ENCODE data around the gene ANXA8L1.
"Not testable (repeated sequence)": the region's sequence is repeated elsewhere in the genome, so short reads cannot be mapped to it uniquely, and the experiment has no call there.

Gene ANXA8L1, protein sequence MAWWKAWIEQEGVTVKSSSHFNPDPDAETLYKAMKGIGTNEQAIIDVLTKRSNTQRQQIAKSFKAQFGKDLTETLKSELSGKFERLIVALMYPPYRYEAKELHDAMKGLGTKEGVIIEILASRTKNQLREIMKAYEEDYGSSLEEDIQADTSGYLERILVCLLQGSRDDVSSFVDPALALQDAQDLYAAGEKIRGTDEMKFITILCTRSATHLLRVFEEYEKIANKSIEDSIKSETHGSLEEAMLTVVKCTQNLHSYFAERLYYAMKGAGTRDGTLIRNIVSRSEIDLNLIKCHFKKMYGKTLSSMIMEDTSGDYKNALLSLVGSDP

DNA sequence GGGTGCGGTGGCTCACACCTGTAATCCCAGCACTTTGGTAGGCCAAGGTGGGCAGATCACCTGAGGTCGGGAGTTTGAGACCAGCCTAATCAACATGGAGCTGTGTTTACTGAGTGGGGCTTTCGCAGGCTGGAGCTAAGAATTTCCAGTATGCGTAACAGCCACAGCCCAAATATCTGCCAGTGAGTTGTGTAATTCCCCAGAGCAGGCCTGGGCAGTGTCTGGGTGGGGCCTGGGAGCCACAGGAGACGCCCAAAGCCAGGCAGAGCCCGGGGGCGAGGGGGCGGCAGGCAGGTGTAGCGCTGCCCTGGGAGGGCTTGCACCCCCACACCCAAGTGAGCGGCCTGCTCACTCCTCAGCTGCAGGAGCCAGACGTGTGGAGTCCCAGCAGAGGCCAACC is at the start of gene ANXA8L1:
TSS of gene ANXA8L1 (plus strand) at position 371 of the 400 bp plus-strand sequence. CDS start 76 bp downstream, outside the sequence.
- not testable (repeated sequence) for DNase-seq (ENCODE audit: low read depth); H3K4me3 ChIP-seq (ENCODE audit: low read depth, low read length)

- TF ChIP-seq, protein P1, sequence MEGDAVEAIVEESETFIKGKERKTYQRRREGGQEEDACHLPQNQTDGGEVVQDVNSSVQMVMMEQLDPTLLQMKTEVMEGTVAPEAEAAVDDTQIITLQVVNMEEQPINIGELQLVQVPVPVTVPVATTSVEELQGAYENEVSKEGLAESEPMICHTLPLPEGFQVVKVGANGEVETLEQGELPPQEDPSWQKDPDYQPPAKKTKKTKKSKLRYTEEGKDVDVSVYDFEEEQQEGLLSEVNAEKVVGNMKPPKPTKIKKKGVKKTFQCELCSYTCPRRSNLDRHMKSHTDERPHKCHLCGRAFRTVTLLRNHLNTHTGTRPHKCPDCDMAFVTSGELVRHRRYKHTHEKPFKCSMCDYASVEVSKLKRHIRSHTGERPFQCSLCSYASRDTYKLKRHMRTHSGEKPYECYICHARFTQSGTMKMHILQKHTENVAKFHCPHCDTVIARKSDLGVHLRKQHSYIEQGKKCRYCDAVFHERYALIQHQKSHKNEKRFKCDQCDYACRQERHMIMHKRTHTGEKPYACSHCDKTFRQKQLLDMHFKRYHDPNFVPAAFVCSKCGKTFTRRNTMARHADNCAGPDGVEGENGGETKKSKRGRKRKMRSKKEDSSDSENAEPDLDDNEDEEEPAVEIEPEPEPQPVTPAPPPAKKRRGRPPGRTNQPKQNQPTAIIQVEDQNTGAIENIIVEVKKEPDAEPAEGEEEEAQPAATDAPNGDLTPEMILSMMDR (IDR thresholded peaks at IDR 0.05; ENCODE audit: insufficient read depth, low read depth, low read length, missing control alignments), result no peak
- DNase-seq (ENCODE audit: low read depth), result no peak
- no peak overlapping the region for H3K4me3 ChIP-seq (ENCODE audit: low read depth, low read length)
These were observed 49.5 kb upstream of the ANXA8L1 start for GRCh38 chr10:46326066-46326465.

GRCh38 chr10:46326971-46327370 is 48.6 kb upstream of the ANXA8L1 start:
- H3K4me3 ChIP-seq (ENCODE audit: low read depth, low read length), result no peak overlapping the region
- TF ChIP-seq, protein P1 (IDR thresholded peaks at IDR 0.05; ENCODE audit: insufficient read depth, low read depth, low read length, missing control alignments), result no peak
- no peak for DNase-seq (ENCODE audit: low read depth)

- no peak for DNase-seq (ENCODE audit: low read depth)
- TF ChIP-seq, protein P1 (IDR thresholded peaks at IDR 0.05; ENCODE audit: insufficient read depth, low read depth, low read length, missing control alignments), result no peak
- H3K4me3 ChIP-seq (ENCODE audit: low read depth, low read length), result no peak overlapping the region
These were observed 47.9 kb upstream of the ANXA8L1 start for GRCh38 chr10:46327685-46328084.

- no peak overlapping the region for H3K4me3 ChIP-seq (ENCODE audit: low read depth, low read length)
- TF ChIP-seq, protein P1 (IDR thresholded peaks at IDR 0.05; ENCODE audit: insufficient read depth, low read depth, low read length, missing control alignments), result no peak
- DNase-seq (ENCODE audit: low read depth), result no peak
These were observed 46.5 kb upstream of the ANXA8L1 start for GRCh38 chr10:46328853-46329689.

- TF ChIP-seq, protein P1 (IDR thresholded peaks at IDR 0.05; ENCODE audit: insufficient read depth, low read depth, low read length, missing control alignments), result no peak
- no peak for DNase-seq (ENCODE audit: low read depth)
- H3K4me3 ChIP-seq (ENCODE audit: low read depth, low read length), result no peak overlapping the region
These were observed 45.9 kb upstream of the ANXA8L1 start for GRCh38 chr10:46329690-46330016.

DNA sequence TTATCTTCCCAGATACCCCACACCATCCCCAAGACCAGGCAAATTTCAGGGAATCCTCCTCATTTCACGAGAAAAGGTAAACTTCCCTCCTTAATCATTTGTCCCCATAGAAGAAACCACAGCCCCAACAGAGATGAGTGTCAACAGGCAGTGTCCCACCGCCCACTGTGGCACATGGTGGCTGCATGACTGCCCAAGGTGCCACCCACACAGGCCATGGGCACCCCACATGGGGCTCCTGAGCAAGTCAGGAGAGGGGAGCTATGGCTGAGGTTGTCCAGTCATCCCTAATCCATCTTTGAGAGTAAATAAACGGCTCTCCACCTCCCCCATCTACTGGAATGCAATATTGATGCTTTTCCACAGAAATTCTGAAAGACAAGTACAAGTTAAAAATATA is 44.7 kb upstream of the ANXA8L1 start:
- DNase-seq (ENCODE audit: low read depth), result no peak
- TF ChIP-seq, protein P1 (IDR thresholded peaks at IDR 0.05; ENCODE audit: insufficient read depth, low read depth, low read length, missing control alignments), result no peak

DNA sequence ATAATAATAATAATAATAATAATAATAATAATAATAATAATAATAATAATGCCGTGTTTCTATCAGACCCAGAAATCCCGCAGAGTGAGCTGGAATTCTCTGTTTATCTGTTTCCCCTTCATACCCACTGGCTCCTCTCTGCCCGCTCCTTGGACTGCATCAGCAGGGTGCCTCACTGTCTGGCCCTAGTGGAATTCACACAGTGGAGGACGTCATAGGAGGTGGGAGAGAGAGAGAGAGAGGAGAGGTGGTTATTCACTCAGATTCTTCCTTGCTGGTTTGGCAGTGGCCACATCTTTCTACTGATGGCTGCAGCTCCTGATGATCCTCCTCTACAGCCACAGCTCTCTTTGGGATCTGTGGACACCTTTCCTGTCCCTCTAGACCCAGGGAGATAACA is 10.1 kb upstream of the ANXA8L1 start:
- not testable (repeated sequence) for H3K4me3 ChIP-seq (ENCODE audit: low read depth, low read length); DNase-seq (ENCODE audit: low read depth)

More for the DNA sequence above, 44.7 kb upstream of the ANXA8L1 start:
- H3K4me3 ChIP-seq (ENCODE audit: low read depth, low read length), result no peak overlapping the region

- not testable (repeated sequence) for H3K4me3 ChIP-seq (ENCODE audit: low read depth, low read length); DNase-seq (ENCODE audit: low read depth)
These were observed 8.4 kb upstream of the ANXA8L1 start for GRCh38 chr10:46367209-46367608.

DNA sequence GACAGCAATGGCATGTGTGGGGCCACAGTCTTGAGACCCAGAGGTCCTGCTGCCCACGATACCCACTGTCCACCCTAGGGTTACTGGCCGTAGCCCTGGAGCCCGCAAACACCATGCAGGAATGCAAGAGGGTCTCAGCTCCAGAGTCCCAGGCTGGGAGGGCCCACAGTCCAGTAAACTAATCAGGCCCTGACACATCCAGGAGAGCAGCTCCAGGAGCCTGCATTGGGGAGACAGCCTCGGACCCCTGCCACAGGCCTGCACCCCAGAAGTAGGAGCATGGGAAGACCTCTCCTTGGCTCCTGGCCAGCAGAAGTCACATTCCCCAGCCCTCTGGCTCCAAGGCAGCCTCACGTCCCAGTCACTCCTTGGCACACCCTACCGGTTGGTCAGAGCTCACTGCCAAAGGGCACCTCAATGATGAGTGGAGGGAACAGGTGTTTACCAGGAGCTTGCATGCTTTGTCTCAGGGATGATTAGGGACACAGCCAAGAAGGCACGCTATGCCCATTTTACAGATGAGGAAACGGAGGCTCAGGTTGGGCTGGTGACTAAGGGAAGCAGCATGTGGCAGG is 7.8 kb upstream of the ANXA8L1 start:
- not testable (repeated sequence) for H3K4me3 ChIP-seq (ENCODE audit: low read depth, low read length)

GRCh38 chr10:46368956-46369355 is 6.6 kb upstream of the ANXA8L1 start:
- H3K4me3 ChIP-seq (ENCODE audit: low read depth, low read length); DNase-seq (ENCODE audit: low read depth): not testable (repeated sequence)

More for the DNA sequence above, 7.8 kb upstream of the ANXA8L1 start:
- DNase-seq (ENCODE audit: low read depth), result not testable (repeated sequence)

Data from GM12865 (cell line).